Measurements from ENCODE around the gene DAB2IP.

Gene DAB2IP

DNA sequence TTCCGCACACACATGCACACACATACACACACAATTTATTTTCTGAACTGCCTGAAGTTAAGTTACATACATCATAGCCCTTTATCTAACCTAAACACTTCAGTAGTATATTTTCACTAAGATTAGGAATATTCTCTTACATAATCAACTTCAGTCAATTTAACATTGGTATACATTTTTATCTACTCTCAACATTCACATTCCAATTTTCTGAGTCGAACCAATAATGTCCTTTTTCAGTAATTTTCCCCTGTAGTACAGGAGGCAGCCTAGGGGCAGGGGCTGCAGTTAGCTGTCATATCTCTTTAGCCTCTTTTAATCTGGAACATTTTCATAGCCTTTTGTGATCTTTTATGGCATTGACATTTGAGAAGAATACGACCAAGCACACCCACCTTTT lies 150.1 kb downstream of the DAB2IP start:
- Histone ChIP-seq H4K20me1 (ENCODE audit: insufficient read depth, low read length) (no peaks in the 10 kb centered on the region), H3K4me3 (ENCODE audit: low read depth, low read length, poor library complexity, severe bottlenecking) (no peak overlapping the region), H3K27ac (ENCODE audit: low read depth, low read length, poor library complexity, severe bottlenecking) (no peak overlapping the region), H3K9me2 (ENCODE audit: low read depth, low read length) (no peaks in the 10 kb centered on the region), H3K36me3 (ENCODE audit: insufficient read depth, low read length) (no peaks in the 10 kb centered on the region; the same call in 1 of the 2 replicates), H3K27me3 (ENCODE audit: insufficient read depth, low read length) (peaks cover 3% of the 10 kb centered on the region; the same call in 1 of the 2 replicates), H3K9ac (ENCODE audit: low read length) (no peak overlapping the region), H3K79me2 (ENCODE audit: insufficient read depth, low read length) (no peaks in the 10 kb centered on the region), H2AFZ (ENCODE audit: low read length) (no peak overlapping the region), H3K4me1 (ENCODE audit: insufficient read depth, low read length, severe bottlenecking) (no peaks in the 10 kb centered on the region), H3K4me2 (ENCODE audit: low read length) (no peak overlapping the region), H3K9me3 (ENCODE audit: low read length) (no peaks in the 10 kb centered on the region), H3F3A (ENCODE audit: insufficient read depth, low read length) (no peaks in the 10 kb centered on the region)
- TF ChIP-seq, protein P1, sequence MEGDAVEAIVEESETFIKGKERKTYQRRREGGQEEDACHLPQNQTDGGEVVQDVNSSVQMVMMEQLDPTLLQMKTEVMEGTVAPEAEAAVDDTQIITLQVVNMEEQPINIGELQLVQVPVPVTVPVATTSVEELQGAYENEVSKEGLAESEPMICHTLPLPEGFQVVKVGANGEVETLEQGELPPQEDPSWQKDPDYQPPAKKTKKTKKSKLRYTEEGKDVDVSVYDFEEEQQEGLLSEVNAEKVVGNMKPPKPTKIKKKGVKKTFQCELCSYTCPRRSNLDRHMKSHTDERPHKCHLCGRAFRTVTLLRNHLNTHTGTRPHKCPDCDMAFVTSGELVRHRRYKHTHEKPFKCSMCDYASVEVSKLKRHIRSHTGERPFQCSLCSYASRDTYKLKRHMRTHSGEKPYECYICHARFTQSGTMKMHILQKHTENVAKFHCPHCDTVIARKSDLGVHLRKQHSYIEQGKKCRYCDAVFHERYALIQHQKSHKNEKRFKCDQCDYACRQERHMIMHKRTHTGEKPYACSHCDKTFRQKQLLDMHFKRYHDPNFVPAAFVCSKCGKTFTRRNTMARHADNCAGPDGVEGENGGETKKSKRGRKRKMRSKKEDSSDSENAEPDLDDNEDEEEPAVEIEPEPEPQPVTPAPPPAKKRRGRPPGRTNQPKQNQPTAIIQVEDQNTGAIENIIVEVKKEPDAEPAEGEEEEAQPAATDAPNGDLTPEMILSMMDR (IDR thresholded peaks at IDR 0.05; ENCODE audit: low read length), result no peak
- TF ChIP-seq EZH2 (IDR thresholded peaks at IDR 0.05; ENCODE audit: borderline replicate concordance, low read length), result no peak

DNA sequence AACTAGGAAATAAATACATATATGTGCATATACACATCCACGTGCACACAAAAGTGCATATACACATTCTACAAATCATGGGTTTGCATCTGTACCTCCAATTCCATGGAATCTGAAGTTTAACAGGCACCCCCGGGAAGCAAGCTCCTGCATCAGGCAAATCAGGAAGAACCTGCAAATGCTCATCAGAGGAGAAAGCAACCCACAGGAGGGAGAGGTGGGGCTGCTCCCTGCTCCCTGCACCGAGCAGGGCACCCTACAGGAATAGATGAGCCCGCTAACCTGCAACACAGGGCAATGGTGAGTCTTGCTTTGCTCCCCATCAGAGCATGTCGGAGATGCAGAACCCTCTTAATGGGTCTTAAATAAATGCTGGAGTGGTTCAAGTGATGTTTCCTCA lies 151.3 kb downstream of the DAB2IP start:
- no peaks in the 10 kb centered on the region for H3F3A ChIP-seq (ENCODE audit: insufficient read depth, low read length)
- TF ChIP-seq EZH2 (IDR thresholded peaks at IDR 0.05; ENCODE audit: borderline replicate concordance, low read length), result no peak
- TF ChIP-seq, protein P1 (IDR thresholded peaks at IDR 0.05; ENCODE audit: low read length), result no peak
- no peak overlapping the region for H2AFZ ChIP-seq (ENCODE audit: low read length)
- H3K27me3 ChIP-seq (ENCODE audit: insufficient read depth, low read length), result no peaks in the 10 kb centered on the region
- H3K36me3 ChIP-seq (ENCODE audit: insufficient read depth, low read length), result no peaks in the 10 kb centered on the region; the same call in 1 of the 2 replicates
- no peaks in the 10 kb centered on the region for H4K20me1 ChIP-seq (ENCODE audit: insufficient read depth, low read length)
- H3K9me2 ChIP-seq (ENCODE audit: low read depth, low read length), result no peaks in the 10 kb centered on the region
- H3K27ac ChIP-seq (ENCODE audit: low read depth, low read length, poor library complexity, severe bottlenecking), result no peak overlapping the region
- H3K9me3 ChIP-seq (ENCODE audit: low read length), result no peaks in the 10 kb centered on the region
- no peak overlapping the region for H3K9ac ChIP-seq (ENCODE audit: low read length)
- H3K4me1 ChIP-seq (ENCODE audit: insufficient read depth, low read length, severe bottlenecking), result no peaks in the 10 kb centered on the region
- H3K79me2 ChIP-seq (ENCODE audit: insufficient read depth, low read length), result no peaks in the 10 kb centered on the region
- H3K4me3 ChIP-seq (ENCODE audit: low read depth, low read length, poor library complexity, severe bottlenecking), result no peak overlapping the region
- no peak overlapping the region for H3K4me2 ChIP-seq (ENCODE audit: low read length)

GRCh38 chr9:121807069-121807822 lies 155.8 kb downstream of the DAB2IP start:
- H3K4me3 ChIP-seq (ENCODE audit: low read depth, low read length, poor library complexity, severe bottlenecking), result no peak overlapping the region
- no peaks in the 10 kb centered on the region for H3K79me2 ChIP-seq (ENCODE audit: insufficient read depth, low read length)
- no peak overlapping the region for H3K9ac ChIP-seq (ENCODE audit: low read length)
- no peak overlapping the region for H3K4me2 ChIP-seq (ENCODE audit: low read length)
- H3F3A ChIP-seq (ENCODE audit: insufficient read depth, low read length), result no peaks in the 10 kb centered on the region
- H4K20me1 ChIP-seq (ENCODE audit: insufficient read depth, low read length), result no peaks in the 10 kb centered on the region
- no peaks in the 10 kb centered on the region for H3K9me2 ChIP-seq (ENCODE audit: low read depth, low read length)
- H3K4me1 ChIP-seq (ENCODE audit: insufficient read depth, low read length, severe bottlenecking), result no peaks in the 10 kb centered on the region
- H3K9me3 ChIP-seq (ENCODE audit: low read length), result no peaks in the 10 kb centered on the region
- no peak overlapping the region for H2AFZ ChIP-seq (ENCODE audit: low read length)
- H3K27me3 ChIP-seq (ENCODE audit: insufficient read depth, low read length), result no peaks in the 10 kb centered on the region
- no peaks in the 10 kb centered on the region; the same call in 1 of the 2 replicates for H3K36me3 ChIP-seq (ENCODE audit: insufficient read depth, low read length)
- H3K27ac ChIP-seq (ENCODE audit: low read depth, low read length, poor library complexity, severe bottlenecking), result no peak overlapping the region
- TF ChIP-seq, protein P1 (IDR thresholded peaks at IDR 0.05; ENCODE audit: low read length), result no peak
- TF ChIP-seq EZH2 (IDR thresholded peaks at IDR 0.05; ENCODE audit: borderline replicate concordance, low read length), result no peak

Data from OCI-LY1 (cell line).